Measurements from ENCODE around the gene EFR3B.
A peak's percentile ranks its signal among the peaks of the same experiment; 100 is the strongest.

The EFR3B gene

DNA sequence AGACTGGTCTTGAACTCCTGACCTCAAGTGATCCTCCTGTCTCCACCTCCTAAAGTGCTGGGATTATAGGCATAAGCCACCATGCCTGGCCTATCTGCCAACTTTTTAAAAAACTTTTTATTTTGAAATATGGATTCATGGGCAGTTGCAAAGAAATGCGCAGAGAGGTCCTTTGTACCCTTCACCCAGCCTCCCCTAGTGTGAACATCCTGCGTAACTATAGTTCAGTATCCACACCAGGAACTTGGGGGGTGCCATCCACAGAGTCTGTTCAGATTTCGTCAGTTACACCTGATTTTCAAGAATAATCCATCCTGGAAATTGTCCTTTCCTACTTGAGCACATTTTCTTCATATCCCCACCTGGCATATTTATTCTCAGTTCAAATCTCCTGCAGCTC lies 33.0 kb downstream of the EFR3B start:
- TF ChIP-seq, protein P1, sequence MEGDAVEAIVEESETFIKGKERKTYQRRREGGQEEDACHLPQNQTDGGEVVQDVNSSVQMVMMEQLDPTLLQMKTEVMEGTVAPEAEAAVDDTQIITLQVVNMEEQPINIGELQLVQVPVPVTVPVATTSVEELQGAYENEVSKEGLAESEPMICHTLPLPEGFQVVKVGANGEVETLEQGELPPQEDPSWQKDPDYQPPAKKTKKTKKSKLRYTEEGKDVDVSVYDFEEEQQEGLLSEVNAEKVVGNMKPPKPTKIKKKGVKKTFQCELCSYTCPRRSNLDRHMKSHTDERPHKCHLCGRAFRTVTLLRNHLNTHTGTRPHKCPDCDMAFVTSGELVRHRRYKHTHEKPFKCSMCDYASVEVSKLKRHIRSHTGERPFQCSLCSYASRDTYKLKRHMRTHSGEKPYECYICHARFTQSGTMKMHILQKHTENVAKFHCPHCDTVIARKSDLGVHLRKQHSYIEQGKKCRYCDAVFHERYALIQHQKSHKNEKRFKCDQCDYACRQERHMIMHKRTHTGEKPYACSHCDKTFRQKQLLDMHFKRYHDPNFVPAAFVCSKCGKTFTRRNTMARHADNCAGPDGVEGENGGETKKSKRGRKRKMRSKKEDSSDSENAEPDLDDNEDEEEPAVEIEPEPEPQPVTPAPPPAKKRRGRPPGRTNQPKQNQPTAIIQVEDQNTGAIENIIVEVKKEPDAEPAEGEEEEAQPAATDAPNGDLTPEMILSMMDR (conservative IDR thresholded peaks at IDR 0.05; ENCODE audit: low read depth), result no peak
- no peak for DNase-seq (ENCODE audit: low spot score)
- H3K27ac ChIP-seq, result no peak overlapping the region
- POLR2A ChIA-PET (ENCODE audit: low non-redundant PET), result no interaction called here
- CTCF ChIA-PET, result interaction anchor here (0.7 kb wide), 1 partner anchor 122 kb away, joined by 4 read pairs; no protein-coding TSS in a partner anchor

DNA sequence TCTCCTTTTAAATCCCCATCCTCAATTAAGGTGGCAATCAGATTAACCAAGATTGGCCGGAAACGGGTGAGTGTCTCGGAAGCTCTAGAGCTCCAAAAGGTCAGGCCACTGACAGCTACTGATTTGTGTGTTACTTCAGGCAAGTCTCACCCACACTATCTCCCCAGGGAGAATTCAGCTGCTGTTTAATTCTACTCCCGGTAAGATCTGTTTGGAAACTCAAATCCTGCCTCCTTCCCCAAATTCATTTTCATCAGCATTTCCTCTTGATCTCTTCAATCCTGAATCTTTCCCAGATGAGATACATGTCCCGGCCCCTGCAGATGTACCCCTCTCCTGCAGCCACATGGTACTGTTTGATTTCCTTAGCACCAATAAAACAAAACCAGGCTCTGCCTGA lies 34.9 kb downstream of the EFR3B start:
- ChIA-PET POLR2A (ENCODE audit: low non-redundant PET) (no interaction called here), CTCF (no interaction called here)
- TF ChIP-seq, protein P1 (conservative IDR thresholded peaks at IDR 0.05; ENCODE audit: low read depth), result no peak
- no peak overlapping the region for H3K27ac ChIP-seq
- DNase-seq (ENCODE audit: low spot score), result no peak

DNA sequence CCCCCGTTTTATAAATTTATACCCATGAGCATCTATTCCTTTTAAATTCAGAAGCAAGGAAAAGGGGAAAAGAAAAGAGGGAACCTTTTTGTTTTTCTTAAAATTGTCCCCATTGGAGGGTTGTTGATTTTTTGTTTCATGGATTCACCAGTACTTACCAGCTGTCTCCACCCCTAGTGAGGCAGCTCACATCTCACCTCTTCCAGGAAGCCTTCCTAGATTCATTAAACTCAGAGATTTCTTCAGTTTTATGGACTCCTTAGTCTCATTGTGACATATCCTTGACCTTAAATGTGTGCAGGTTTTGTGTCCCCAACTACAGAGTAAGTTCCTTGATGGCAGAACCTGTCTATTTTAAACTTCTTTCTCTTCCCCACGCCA lies 35.9 kb downstream of the EFR3B start:
- DNase-seq (ENCODE audit: low spot score), result no peak
- TF ChIP-seq, protein P1 (conservative IDR thresholded peaks at IDR 0.05; ENCODE audit: low read depth), result no peak
- ChIA-PET POLR2A (ENCODE audit: low non-redundant PET) (no interaction called here), CTCF (interaction anchor here (0.5 to 1.3 kb wide), 2 partner anchors 30 to 50 kb away, joined by 4 read pairs; no protein-coding TSS in a partner anchor)
- no peak overlapping the region for H3K27ac ChIP-seq

GRCh38 chr2:25078170-25079049 lies 36.5 kb downstream of the EFR3B start:
- DNase-seq (ENCODE audit: low spot score), result peak; percentile 79
- TF ChIP-seq, protein P1 (conservative IDR thresholded peaks at IDR 0.05; ENCODE audit: low read depth), result no peak
- ChIA-PET CTCF (interaction anchor here (0.5 to 1.3 kb wide), 3 partner anchors 27 to 49 kb away, joined by 3 to 4 read pairs (median 4); no protein-coding TSS in a partner anchor), POLR2A (ENCODE audit: low non-redundant PET) (no interaction called here)
- H3K27ac ChIP-seq, result no peak overlapping the region

- POLR2A ChIA-PET (ENCODE audit: low non-redundant PET), result no interaction called here
- H3K27ac ChIP-seq, result no peak overlapping the region
- CTCF ChIA-PET, result interaction anchor here (0.9 to 1.3 kb wide), 2 partner anchors 26 to 49 kb away, joined by 3 to 4 read pairs; no protein-coding TSS in a partner anchor
- no peak for DNase-seq (ENCODE audit: low spot score)
- TF ChIP-seq, protein P1 (conservative IDR thresholded peaks at IDR 0.05; ENCODE audit: low read depth), result no peak
Measured at GRCh38 chr2:25079050-25079635, 37.3 kb downstream of the EFR3B start.

DNA sequence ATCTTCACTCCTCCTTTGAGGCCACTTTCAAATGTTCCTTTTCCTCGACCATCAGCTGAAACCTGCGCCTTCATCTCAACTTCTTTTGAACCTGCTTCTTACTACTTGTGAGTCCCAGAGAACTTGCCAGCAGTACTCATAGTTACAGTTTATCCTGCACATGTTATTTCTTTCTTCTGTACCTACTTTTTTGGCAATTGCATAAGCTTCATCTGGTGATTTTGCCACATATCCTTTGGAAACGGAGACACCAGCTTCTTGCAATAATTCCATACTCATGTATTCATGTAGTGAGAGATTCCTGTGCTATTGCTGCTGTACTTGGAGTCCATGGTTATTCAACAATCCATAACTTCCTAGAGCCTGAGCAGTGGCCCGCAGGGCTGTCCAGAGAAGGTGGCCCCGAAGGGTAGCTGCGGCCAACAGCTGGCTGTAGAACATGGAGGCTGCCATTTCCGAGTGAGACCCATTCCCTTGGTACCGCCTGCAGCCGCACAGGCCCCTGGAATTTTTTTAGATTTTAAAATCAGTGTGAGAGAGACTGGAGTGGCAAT lies 39.4 kb downstream of the EFR3B start:
- DNase-seq (ENCODE audit: low spot score), result no peak
- ChIA-PET CTCF (interaction anchor here (0.6 to 0.8 kb wide), 2 partner anchors 8 to 21 kb away, joined by 3 to 4 read pairs; no protein-coding TSS in a partner anchor), POLR2A (ENCODE audit: low non-redundant PET) (no interaction called here)
- H3K27ac ChIP-seq, result no peak overlapping the region
- TF ChIP-seq, protein P1 (conservative IDR thresholded peaks at IDR 0.05; ENCODE audit: low read depth), result no peak

All from RWPE1 (cell line).